Esophagus squamous epithelium (tissue), 4 donors: Measurements from ENCODE around the gene ARL4A.

Source experiments
- CTCF ChIP-seq, 6 experiments: fragments of 450-650 bp in 4 of 6; fragments of 200-600 bp in 2 of 6; sonication (generic) in 2 of 6; IDR thresholded peaks; one replicate each; pipeline ENCODE4 v1.5.1; 2016 to 2019; ENCODE audit warnings: antibody characterized with exemption in 6 of 6, mild to moderate bottlenecking in 4 of 6, moderate library complexity in 4 of 6
- POLR2A ChIP-seq, 4 donors: fragments of 450-650 bp; IDR thresholded peaks; one replicate each; pipeline ENCODE4 v1.6.1; 2017; ENCODE audit warnings: antibody characterized with exemption in 4 of 4, mild to moderate bottlenecking in 4 of 4, moderate library complexity in 3 of 4

GRCh38 chr7:12713625-12714378 lies 26.4 kb downstream of the ARL4A start:
- TF ChIP-seq CTCF (IDR thresholded peaks at IDR 0.05): no peak
- TF ChIP-seq POLR2A (IDR thresholded peaks at IDR 0.05): no peak
